ENCODE results near the gene KRTCAP2. TPM values are rescaled to one million over a fixed set of nuclear protein-coding genes. Genes with fewer than 3 reads are reported as not detected.

The KRTCAP2 gene
- total RNA-seq, 1 experiment from 2014 or later, result 156 TPM

DNA sequence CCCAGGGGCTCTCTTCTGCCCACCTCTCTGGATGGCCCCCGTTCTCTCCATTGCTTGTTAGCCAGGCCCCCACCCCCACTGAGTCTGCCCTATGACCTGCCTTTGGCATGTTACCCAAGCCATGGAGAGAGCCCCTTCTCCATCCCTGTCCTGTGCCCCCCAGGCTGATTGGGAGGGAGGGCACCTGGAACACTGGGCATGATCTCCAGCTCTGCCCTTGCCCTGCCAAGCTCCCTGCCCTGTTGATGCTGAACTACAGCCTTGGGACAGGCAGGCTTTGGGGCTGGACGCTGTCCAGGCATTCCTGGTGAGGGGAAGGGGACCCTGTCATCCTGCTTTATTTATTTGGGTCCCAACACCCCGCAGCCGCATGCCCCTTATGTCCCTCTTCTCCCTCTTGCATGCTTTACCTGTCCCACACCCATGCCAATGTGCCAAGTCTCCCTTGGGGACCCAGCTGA, 11.3 kb upstream of the KRTCAP2 start:
- DNase-seq, result no peak
- no peak overlapping the region for H2AFZ ChIP-seq

DNA sequence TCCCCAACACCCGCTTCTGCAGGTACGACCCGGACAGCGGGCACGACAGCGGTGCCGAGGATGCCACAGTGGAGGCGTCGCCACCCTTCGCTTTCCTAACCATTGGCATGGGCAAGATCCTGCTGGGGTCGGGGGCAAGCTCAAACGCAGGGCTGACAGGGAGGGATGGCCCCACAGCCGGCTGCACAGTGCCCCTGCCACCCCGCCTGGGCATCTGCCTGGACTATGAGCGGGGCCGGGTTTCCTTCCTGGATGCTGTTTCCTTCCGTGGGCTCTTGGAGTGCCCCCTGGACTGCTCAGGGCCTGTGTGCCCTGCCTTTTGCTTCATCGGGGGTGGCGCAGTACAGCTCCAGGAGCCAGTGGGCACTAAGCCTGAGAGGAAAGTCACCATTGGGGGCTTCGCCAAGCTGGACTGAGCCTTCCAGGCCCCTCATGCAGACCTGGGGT, 10.7 kb upstream of the KRTCAP2 start:
- H3K4me1 ChIP-seq (replicated peaks; ENCODE audit: insufficient read depth), result peaks cover 8% of the 10 kb centered on the region; the same call in 1 of the 2 replicates
- H3K9me2 ChIP-seq (ENCODE audit: insufficient read depth), result no peaks in the 10 kb centered on the region
- no peak overlapping the region for H3K4me3 ChIP-seq
- H2AFZ ChIP-seq, result no peak overlapping the region
- H4K20me1 ChIP-seq (ENCODE audit: insufficient read depth), result no peaks in the 10 kb centered on the region
- H3K27me3 ChIP-seq (ENCODE audit: insufficient read depth, low read depth), result no peaks in the 10 kb centered on the region
- TF ChIP-seq, protein P1, sequence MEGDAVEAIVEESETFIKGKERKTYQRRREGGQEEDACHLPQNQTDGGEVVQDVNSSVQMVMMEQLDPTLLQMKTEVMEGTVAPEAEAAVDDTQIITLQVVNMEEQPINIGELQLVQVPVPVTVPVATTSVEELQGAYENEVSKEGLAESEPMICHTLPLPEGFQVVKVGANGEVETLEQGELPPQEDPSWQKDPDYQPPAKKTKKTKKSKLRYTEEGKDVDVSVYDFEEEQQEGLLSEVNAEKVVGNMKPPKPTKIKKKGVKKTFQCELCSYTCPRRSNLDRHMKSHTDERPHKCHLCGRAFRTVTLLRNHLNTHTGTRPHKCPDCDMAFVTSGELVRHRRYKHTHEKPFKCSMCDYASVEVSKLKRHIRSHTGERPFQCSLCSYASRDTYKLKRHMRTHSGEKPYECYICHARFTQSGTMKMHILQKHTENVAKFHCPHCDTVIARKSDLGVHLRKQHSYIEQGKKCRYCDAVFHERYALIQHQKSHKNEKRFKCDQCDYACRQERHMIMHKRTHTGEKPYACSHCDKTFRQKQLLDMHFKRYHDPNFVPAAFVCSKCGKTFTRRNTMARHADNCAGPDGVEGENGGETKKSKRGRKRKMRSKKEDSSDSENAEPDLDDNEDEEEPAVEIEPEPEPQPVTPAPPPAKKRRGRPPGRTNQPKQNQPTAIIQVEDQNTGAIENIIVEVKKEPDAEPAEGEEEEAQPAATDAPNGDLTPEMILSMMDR (conservative IDR thresholded peaks at IDR 0.05), result no peak
- no peak for TF ChIP-seq EZH2 (IDR thresholded peaks at IDR 0.05; ENCODE audit: low read depth)
- no peaks in the 10 kb centered on the region for H3K9me3 ChIP-seq (ENCODE audit: insufficient read depth, low read depth)
- H3K36me3 ChIP-seq (ENCODE audit: low read depth), result no peaks in the 10 kb centered on the region
- ChIA-PET POLR2A (ENCODE audit: unreplicated experiment) (no interaction called here), CTCF (interaction anchor here (1.1 kb wide), 1 partner anchor 10 kb away, joined by 3 read pairs; no protein-coding TSS in a partner anchor)
- no peaks in the 10 kb centered on the region for H3K79me2 ChIP-seq (ENCODE audit: low read depth)
- H3K4me2 ChIP-seq, result no peak overlapping the region
- intact Hi-C loops (cut with micrococcal nuclease; ENCODE audit: unreplicated experiment), result no loop called here
- BruUV-seq (replicated peaks), result no TSS peak
- DNase-seq, result no peak
- 0 out of 2 replicates have a peak, but pooled peaks cover 5% of the 10 kb centered on the region for H3F3A ChIP-seq (ENCODE audit: insufficient read depth, low read depth)
- no peak overlapping the region for H3K27ac ChIP-seq

More for the DNA sequence above, 11.3 kb upstream of the KRTCAP2 start:
- H4K20me1 ChIP-seq (ENCODE audit: insufficient read depth), result no peaks in the 10 kb centered on the region
- H3K4me2 ChIP-seq, result no peak overlapping the region
- CTCF ChIA-PET, result interaction anchor here (1.1 kb wide), 1 partner anchor 9 kb away, joined by 3 read pairs; no protein-coding TSS in a partner anchor
- H3K4me3 ChIP-seq, result no peak overlapping the region
- 0 out of 2 replicates have a peak, but pooled peaks cover 5% of the 10 kb centered on the region for H3F3A ChIP-seq (ENCODE audit: insufficient read depth, low read depth)
- no peaks in the 10 kb centered on the region for H3K9me3 ChIP-seq (ENCODE audit: insufficient read depth, low read depth)
- H3K79me2 ChIP-seq (ENCODE audit: low read depth), result no peaks in the 10 kb centered on the region
- no peaks in the 10 kb centered on the region for H3K9me2 ChIP-seq (ENCODE audit: insufficient read depth)
- no TSS peak for BruUV-seq (replicated peaks)
- peaks cover 8% of the 10 kb centered on the region; the same call in 1 of the 2 replicates for H3K4me1 ChIP-seq (replicated peaks; ENCODE audit: insufficient read depth)
- intact Hi-C loops (cut with micrococcal nuclease; ENCODE audit: unreplicated experiment), result no loop called here
- H3K27me3 ChIP-seq (ENCODE audit: insufficient read depth, low read depth), result no peaks in the 10 kb centered on the region
- H3K27ac ChIP-seq, result no peak overlapping the region
- POLR2A ChIA-PET (ENCODE audit: unreplicated experiment), result interaction anchor here (0.6 kb wide), 1 partner anchor 132 kb away, joined by 5 read pairs; no protein-coding TSS in a partner anchor
- H3K36me3 ChIP-seq (ENCODE audit: low read depth), result no peaks in the 10 kb centered on the region
- TF ChIP-seq EZH2 (IDR thresholded peaks at IDR 0.05; ENCODE audit: low read depth), result no peak
- TF ChIP-seq, protein P1 (conservative IDR thresholded peaks at IDR 0.05), result no peak

DNA sequence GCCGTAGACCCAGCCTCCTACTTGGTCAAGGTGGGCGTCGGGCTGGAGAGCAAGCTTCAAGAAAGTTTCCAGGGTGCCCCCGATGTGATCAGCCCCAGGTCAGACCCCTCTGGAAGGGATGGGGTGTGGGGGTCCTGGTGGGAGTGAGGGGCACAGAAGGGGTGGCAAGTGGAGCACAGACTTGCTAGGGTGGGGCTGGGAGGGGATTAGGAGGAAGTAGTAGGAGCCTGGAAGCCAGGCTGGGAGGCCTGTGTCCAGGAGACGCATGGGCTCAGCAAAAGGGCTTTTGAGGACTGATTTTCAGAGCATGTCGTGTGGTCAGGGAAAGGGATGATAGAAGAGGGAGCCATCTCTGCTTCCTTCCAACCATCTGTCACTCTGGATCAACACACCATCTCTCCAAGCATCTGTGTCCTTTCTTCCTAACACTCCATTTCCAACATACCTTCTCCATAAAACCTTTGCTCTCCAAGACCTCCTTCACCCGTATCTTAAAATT, 9.0 kb upstream of the KRTCAP2 start:
- ChIA-PET CTCF (no interaction called here), POLR2A (ENCODE audit: unreplicated experiment) (no interaction called here)
- TF ChIP-seq EZH2 (IDR thresholded peaks at IDR 0.05; ENCODE audit: low read depth), result no peak
- TF ChIP-seq, protein P1 (conservative IDR thresholded peaks at IDR 0.05), result no peak
- Histone ChIP-seq H3K9me2 (ENCODE audit: insufficient read depth) (no peaks in the 10 kb centered on the region), H3K27ac (no peak overlapping the region), H3K4me1 (replicated peaks; ENCODE audit: insufficient read depth) (peaks cover 18% of the 10 kb centered on the region), H3K27me3 (ENCODE audit: insufficient read depth, low read depth) (no peaks in the 10 kb centered on the region), H3K9me3 (ENCODE audit: insufficient read depth, low read depth) (no peaks in the 10 kb centered on the region), H2AFZ (no peak overlapping the region), H3K4me2 (no peak overlapping the region), H4K20me1 (ENCODE audit: insufficient read depth) (no peaks in the 10 kb centered on the region), H3K4me3 (no peak overlapping the region), H3K79me2 (ENCODE audit: low read depth) (no peaks in the 10 kb centered on the region), H3K36me3 (ENCODE audit: low read depth) (no peaks in the 10 kb centered on the region), H3F3A (ENCODE audit: insufficient read depth, low read depth) (peaks cover 8% of the 10 kb centered on the region; the same call in 1 of the 2 replicates)
- DNase-seq, result no peak
- intact Hi-C loops (cut with micrococcal nuclease; ENCODE audit: unreplicated experiment), result no loop called here
- no TSS peak for BruUV-seq (replicated peaks)

Data from PC-9 (cell line).